HG03064 (cell line): ENCODE data around the gene EMILIN2.

Experiments
- ATAC-seq: cut with Tn5 transposase; IDR thresholded peaks from one replicate; pipeline ENCODE4 v1.9.1; 2021; ENCODE audit warnings: low read depth; ENCODE audit not compliant: unreplicated experiment

The EMILIN2 gene

DNA sequence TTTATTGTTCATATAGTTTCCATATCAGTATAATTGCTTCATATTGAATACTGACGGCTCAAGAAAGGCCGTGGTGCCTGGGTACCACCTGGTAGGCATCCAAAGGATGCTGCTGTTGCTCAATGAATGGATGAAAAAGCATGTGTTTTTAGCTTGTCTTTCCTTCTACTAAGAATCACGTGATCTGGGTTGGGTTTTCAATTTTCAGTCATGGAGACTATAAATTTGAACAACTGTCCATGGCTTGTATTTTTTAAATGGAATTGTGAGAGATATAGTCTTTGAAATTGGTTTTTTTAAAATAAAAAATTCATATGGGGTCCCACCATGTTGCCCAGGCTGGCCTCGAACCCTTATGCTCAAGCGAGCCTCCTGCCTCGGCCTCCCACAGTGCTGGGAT is 25.3 kb downstream of the EMILIN2 start:
- no peak for ATAC-seq

DNA sequence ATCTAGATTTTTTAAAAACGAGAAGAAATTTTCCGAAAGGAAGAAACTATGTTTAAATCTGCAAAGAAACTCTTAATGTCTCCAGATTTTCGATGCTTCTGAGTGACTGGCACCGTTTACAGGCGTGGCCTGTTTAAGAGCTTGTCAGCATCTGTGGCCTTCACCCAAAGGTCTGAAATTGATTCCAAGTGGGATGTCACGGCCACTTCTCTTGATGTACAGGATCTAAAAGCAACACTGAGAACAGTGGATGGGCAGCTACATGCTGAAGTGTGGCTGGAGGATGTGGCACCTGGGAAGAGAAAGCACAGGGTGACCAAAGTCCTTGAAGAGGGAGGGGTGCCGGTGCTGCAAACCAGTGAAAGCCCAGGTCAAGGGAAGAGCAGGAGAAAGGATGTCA is 28.0 kb downstream of the EMILIN2 start:
- no peak for ATAC-seq

DNA sequence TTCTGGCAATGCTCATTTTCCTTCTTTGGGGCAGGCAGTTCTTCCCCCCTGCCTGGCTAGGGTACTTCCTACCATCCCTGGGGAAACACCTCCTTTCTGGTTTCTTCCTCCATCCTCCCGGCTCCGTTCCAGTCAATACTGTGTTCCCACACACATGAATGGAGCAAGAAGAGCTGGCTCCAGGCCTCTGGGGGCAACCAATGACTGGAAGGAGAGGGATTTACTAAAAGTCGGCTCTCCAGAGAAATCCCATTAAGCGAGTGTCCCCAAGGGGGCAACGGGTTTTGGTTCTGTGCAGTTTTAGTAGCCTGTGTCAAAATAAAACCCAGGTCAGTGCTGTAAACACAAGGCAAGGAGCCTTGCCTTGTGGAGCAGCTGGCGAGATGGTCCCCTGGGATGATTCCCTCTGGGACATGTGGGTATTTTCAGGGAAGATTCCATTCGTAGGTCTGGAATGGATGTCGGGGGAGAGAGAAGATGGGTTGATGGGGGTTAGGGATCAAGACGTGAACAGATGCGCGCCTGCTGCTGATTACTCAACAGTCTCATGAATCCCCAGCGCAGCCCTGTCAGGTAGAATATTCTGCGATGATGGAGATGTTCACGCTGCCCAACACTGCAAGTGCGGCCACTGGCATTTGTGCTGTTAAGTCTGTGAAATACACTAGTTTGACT is 32.0 kb downstream of the EMILIN2 start:
- ATAC-seq, result no peak

DNA sequence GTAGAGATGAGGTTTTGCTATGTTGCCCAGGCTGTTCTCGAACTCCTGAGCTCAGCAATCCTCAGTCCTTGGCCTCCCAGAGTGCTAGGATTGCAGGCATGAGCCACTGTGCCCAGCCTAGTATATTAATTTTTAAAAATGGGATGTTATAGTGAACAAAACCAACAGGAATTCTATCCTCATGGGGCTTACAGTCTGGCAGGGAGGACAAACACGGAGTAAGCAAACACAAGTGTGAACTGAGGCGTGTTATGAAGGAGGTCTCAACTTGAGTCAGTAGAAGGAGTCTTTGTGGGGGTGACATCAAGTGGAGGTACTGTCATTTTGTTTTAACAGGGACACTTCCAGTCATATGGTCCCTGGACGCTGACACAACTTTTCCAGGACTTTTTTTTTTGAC is 33.1 kb downstream of the EMILIN2 start:
- no peak for ATAC-seq

DNA sequence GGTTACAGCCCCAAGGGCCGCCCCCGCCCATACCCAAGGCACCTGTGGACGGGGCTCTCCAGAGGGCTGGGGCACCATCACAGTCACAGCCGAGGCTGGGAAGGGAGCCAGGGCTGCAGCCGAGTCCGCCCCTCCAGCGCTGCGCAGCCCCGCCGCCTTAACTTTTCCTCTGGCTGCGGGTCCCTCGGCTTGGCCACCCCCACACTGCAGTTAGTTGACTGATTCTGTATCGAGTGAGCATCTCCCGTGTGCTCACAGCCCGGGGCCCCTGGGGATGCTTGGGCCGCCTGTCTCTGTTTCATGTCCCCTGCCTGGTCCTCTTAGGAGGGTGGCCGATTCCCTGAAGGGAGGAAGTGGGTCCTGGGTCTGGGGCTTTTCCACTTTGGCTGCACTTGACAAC is 33.7 kb downstream of the EMILIN2 start:
- ATAC-seq, result no peak

DNA sequence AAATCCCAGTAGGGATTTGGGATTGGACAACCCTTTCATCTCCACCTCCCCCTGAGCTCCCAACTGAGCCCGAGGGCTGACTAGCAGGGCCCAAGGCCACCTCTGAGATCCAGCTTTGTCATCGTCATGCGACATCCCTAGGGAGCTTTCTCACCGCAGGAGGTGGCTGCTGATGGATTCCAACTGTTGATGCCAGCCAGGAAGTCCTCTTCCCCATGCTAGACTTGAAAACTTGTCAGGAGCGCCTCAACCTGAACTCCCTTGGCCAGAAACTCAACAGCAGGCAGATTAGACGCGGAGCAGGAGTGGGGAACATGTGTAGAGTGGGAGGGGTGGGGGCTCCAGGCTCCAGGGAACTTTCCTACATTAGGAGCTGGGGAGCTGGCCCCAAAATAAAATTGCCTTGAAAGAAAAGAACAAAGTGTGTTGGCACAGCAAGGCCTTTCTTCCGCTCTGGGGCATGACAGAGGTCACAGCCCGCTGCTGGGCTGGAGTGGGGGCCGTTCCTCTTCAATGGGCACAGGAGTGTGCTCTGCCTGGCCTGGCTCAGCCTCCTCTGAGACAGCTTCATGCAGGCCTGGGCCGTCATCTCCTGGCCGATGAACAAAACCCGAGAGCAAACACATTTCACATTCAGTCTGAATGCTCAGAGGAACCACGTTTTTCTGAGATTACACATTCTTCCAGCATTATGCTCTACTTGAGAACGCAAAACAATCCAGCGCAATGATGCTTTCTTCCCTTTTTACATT is 34.5 kb downstream of the EMILIN2 start:
- no peak for ATAC-seq

DNA sequence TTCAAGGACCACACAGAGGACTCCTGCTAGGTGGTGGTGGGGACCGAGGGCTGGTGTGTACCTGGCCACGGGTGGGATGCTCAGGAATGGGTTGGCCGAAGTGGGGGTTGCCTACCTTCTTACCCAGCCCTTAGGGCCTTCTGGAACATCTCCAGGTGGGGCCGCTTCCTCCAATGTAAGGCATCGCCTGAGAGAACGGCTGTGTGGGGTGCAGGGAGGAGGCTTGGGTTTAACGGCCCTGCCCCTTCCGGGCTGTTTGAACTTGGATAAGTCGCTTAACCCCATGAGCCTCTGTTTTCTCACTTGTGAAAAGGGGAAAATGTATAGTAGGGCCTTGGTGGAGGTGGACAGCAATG is 35.0 kb downstream of the EMILIN2 start:
- no peak for ATAC-seq

DNA sequence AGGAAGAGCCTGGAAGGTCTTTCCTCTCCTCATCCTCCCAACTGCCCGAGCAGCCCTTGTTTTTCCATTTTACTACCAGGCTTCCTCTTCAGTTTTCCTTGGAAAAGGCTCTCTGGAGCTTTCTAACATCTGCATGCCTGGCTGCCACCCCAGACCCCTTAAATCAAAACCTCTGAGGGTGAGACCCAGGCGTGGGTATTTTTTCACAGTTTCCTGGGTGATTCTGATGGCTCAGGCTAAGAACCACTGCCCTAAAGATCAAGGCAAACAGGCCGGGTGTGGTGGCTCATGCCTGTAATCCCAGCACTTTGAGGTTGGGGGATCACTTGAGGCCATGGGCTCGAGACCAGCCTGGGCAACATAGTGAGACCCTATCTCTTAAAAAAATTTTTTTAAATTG is 35.4 kb downstream of the EMILIN2 start:
- ATAC-seq, result no peak

DNA sequence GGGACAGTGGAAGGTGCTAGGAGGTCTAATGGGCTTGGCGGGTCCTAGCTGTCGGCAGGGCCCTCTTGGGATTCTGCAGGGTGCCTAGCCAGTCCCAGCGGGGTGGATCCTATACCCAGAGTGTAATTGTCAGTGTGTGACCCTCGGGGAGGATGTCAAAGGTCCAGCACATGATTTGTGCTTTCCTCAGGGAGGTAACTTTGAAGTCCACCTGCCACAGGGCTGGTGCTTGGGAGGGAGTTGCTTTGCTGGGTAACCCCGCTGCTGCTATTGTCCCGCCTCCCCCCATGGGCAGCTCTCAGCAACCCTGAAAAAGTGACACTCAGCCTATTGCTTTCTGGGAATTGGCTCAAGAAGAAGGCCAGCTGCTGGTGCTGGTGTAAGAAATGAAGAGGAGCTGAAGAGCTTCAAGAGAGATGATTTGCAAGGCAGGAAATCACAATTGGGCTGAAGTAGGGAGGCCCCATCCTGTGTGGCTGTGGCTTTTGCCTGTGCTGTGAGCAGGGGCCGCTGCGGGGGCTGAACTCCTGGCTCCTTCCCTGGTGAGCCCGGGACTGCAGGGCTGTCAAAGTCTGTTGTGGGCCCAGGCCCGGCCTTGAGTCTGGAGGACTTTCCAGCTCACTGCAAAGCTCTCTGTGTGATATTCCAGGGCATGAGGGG is 36.4 kb downstream of the EMILIN2 start:
- ATAC-seq, result no peak

DNA sequence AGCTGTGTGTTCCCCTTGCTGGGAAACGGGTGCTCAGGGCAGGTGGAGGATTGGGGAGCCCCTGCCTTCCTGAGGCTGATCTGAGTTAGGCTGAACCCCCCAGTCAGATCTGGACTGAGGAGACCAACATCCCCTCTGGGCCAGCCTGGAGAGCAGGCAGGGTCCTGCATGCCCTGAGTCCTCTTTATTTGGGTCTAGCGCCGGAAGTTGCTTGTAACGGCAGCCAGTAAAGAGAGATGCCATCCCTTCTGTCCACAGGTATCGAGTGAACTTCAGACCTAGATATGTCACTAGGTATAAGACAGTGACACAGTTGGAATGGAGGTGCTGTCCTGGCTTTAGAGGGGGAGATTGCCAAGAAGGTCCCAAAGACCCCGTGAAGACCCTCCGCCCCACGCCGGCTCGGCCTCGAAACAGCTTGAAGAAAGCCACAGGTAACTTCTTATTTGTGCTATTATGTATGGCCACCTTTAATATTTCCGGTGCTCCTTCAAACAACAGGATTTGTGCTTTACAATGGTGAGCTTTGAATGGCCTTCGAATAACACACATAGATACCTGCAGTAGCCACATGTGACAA is 38.0 kb downstream of the EMILIN2 start:
- ATAC-seq, result no peak

DNA sequence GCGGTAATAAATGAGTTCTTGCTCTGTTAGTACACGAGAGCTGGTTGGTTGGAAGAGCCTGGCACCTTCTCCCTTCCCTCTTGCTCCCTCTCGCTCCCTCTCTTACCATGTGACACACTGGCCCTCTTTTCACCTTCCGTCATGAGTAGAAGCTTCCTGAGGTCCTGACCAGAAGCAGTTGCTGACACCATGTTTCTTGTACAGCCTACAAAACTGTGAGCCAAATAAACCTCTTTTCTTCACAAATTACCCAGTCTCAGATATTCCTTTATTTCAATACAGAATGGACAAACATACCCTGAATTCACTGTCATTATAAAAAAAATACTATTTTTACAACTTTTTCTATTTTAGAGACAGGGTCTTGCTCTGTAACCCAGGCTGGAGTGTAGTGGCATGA is 40.7 kb downstream of the EMILIN2 start:
- no peak for ATAC-seq

DNA sequence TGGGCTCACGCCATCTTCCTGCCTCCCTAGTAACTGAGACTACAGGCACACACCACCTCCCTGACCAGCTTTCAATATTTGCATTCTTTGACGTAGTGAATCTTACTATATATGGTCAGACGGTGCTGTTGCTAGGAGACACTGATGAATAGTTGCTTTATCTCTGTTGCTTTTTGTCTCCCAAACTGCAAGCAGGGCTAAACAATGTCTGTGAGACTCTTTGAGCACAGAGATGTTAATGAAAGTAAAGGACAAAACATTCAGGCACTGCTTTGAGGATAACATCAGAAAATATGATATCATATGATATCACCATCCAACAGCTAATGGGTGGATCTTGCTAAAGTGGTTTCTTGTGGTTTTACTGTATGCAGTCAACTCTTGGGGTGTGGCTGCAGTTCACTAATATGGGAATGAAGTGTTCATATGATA is 43.0 kb downstream of the EMILIN2 start:
- no peak for ATAC-seq

DNA sequence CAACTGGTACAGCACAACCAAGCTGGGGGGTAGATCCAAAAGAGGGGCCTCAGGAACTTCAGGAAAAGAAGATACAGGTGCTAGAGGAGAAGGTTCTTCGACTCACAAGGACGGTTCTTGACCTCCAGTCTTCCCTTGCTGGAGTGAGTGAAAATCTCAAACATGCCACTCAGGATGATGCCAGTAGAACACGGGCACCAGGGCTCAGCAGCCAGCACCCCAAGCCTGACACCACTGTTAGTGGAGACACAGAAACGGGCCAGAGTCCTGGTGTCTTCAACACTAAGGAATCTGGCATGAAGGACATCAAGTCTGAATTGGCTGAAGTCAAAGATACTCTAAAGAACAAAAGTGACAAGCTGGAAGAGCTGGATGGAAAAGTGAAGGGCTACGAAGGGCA is 43.8 kb downstream of the EMILIN2 start:
- ATAC-seq, result no peak

DNA sequence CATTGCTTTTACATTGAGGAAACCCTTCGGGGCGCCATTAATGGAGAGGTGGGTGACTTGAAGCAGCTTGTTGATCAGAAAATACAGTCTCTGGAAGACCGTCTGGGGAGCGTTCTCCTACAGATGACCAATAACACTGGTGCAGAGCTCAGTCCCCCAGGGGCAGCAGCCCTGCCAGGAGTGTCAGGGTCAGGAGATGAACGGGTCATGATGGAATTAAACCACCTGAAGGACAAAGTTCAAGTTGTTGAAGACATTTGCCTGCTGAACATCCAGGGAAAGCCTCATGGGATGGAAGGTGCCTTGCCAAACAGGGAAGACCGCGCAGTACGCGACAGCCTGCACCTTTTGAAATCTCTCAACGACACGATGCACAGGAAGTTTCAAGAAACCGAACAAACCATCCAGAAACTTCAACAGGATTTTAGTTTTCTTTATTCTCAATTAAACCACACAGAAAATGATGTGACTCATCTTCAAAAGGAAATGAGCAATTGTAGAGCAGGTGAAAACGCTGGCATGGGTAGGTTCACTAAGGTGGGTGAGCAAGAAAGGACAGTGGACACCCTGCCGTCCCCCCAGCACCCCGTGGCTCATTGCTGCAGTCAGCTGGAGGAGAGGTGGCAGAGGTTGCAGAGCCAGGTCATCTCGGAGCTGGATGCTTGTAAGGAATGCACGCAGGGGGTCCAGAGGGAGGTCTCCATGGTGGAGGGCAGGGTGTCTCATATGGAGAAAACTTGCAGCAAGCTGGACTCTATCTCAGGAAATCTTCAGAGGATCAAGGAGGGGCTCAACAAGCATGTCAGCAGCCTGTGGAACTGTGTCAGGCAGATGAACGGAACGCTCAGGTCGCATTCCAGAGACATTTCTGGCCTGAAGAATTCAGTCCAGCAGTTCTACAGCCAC is 45.0 kb downstream of the EMILIN2 start:
- no peak for ATAC-seq

DNA sequence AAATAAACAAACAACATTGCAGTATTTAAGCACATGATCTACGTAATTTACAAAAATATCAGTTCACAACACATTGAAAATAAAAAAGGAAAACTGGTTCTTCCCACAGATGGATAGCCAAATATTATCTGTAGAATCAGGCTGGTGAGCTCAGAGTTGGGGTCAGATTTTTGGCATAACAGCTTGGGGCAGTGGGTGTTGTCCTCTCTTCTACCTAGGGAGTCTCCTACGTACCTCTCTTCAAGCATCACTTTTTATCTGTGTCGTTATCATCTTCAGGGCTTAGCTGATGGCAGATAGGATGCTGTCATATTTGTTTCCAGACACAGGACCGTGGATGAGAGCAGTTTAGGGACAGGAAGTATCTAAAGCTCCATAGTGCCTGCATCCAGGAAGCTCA is 46.2 kb downstream of the EMILIN2 start:
- no peak for ATAC-seq

DNA sequence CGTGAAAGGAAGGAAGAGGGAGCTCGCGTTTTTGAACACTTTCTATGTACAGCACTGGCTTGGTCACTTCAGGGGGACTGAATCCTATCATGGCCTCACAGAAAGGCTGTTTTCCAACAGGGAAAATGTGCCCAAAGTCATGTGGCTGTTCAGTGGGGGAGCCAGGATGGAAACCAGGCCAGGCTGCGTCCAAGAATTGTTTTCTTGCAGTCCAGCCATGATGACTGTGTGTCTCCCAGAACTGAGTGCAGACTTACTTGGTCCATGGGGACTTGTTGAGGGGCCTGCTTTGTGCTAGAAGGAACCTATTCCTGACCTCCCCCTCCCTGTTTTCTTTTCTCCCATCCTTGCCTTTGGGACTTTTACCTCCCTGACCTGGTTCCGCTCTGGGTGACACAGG is 46.9 kb downstream of the EMILIN2 start:
- no peak for ATAC-seq

DNA sequence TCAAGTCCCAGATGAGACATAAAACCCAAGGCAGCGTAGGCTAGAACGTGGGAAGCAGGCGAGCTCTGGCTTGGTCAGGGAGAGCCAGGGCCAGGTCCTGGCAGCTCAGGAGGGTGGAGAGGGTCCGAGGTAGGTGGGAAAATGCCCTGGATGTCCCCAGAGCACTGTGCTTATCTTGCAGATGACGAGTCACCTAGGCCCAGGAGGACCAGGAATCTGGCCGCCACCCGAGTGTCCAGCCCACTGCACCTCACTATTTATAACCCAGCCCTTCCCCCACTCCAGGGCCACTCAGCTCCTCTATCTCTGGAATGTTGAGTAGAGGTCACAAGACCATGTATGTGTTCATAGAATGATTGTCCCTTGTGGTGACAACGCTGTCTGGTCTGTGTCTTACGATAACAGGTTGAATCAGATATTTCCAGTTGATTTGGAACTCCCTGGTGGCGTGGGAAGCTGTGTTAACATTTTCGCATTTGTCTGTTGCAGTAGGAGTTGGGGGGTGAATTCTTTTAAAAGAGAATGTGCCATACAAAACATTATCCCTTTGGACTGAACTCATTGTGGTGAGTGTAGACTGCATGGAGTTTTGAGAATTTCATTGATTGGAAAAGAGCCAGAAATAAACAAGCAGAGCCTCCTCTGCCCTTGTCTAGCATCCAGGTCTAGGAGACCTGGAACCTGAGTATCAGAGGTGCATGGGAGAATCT is 47.5 kb downstream of the EMILIN2 start:
- no peak for ATAC-seq

DNA sequence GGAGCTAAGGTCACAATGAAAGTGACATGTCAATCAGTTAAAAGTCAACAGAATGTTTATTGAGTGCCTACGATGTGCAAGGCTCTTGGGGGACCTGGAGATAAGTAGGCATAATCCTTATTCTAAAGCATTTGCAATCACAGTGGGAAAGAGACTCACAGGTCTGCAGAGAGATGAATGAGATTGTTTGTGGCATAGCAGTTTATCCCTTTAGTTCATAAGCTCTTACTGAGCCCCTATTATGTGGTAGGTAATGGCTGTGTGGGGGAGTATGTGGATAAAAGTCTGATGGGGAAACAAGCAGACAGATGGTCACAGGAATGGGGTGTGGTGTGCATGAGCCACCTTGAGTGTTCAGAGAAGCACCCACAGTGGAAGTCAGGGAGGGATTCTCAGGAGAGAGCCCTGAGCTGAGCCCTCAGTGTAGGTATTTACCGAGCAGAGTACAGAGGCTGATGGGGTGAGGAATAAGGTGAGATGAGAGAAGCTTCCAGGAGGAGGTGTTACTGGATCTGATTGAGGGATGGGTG is 48.1 kb downstream of the EMILIN2 start:
- ATAC-seq, result no peak

DNA sequence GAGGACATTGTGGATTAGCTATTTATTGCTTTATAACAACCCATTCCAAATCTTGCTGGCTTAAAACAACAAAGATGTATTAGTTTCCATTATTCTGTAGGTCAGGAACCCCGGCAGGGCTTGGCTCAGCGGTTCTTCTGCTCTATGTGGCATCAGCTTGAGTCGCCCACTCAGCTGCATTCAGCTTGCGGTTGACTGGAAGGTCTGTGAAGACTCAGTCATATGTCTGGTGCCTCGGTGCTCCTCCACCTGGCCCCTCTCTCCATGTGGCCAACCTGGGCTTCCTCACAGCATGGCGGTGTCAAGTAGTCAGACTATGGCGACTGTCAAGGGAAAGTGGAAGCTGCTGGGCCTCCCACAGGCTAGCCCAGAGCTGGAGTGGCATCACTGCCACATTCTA is 48.6 kb downstream of the EMILIN2 start:
- ATAC-seq, result no peak

DNA sequence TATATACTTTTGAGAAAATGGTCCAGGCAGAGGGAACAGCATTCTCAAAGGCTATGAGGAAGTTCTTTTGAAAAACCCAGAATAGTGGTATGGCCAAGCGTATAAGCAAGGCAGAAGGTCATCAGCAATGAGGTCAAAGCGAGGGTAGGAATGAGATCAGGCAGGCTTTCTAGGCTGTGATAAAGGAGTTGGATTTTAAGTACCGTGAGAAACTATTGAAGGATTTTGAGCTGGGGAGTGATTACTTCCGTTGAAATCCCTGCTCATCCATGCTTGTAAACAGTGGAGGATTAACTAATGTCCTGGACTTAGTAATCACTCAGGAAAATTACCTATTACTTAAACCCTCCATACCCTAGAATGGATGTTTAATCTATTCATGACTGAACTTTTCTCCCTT is 50.2 kb downstream of the EMILIN2 start:
- ATAC-seq, result no peak
